SK-N-SH treated with all-trans-retinoic acid at 6 μM for 48 hours (cell line): ENCODE measurements around the gene CNIH1.
"Not testable (repeated sequence)": the region's sequence is repeated elsewhere in the genome, so short reads cannot be mapped to it uniquely, and the experiment has no call there.

Source experiments
- ATAC-seq: fragments of 200-7000 bp; cut with Tn5 transposase; 3 replicates; pipeline ENCODE4 v1.9.1; 2020; ENCODE audit warnings: mild to moderate bottlenecking, moderate library complexity
- BACH2 ChIP-seq: fragments of 250-450 bp; sonication (Bioruptor Pico); IDR thresholded peaks from 2 replicates; pipeline ENCODE4 v1.9.0; 2021; ENCODE audit warnings: mild to moderate bottlenecking, borderline replicate concordance
- CSDC2 ChIP-seq: fragments of 250-450 bp; sonication (Bioruptor Pico); IDR thresholded peaks from 2 replicates; pipeline ENCODE4 v1.5.0; 2020; ENCODE audit warnings: mild to moderate bottlenecking, moderate library complexity
- ESRRG ChIP-seq: fragments of 250-450 bp; sonication (Bioruptor Pico); IDR thresholded peaks from 2 replicates; pipeline ENCODE4 v1.6.1; 2021; ENCODE audit warnings: mild to moderate bottlenecking
- GLIS3 ChIP-seq: fragments of 250-450 bp; sonication (Bioruptor Pico); IDR thresholded peaks from 2 replicates; pipeline ENCODE4 v1.5.0; 2020; ENCODE audit warnings: mild to moderate bottlenecking, moderate library complexity
- ISL1 ChIP-seq: fragments of 250-450 bp; sonication (Bioruptor Pico); IDR thresholded peaks from 2 replicates; pipeline ENCODE4 v2.1.2; 2022; ENCODE audit warnings: mild to moderate bottlenecking, moderate library complexity
- OSR1 ChIP-seq: fragments of 250-450 bp; sonication (Bioruptor Pico); IDR thresholded peaks from 2 replicates; pipeline ENCODE4 v1.8.0; 2022; ENCODE audit warnings: moderate library complexity, mild to moderate bottlenecking, inconsistent platforms
- PPARA ChIP-seq: fragments of 250-450 bp; sonication (Bioruptor Pico); IDR thresholded peaks from 2 replicates; pipeline ENCODE4 v1.5.0; 2020; ENCODE audit warnings: mild to moderate bottlenecking, borderline replicate concordance
- RARB ChIP-seq: fragments of 250-450 bp; sonication (Bioruptor Pico); IDR thresholded peaks from 2 replicates; pipeline ENCODE4 v1.8.0; 2021; ENCODE audit warnings: mild to moderate bottlenecking, moderate library complexity
- SNAI2 ChIP-seq: fragments of 250-450 bp; sonication (Bioruptor Pico); IDR thresholded peaks from 2 replicates; pipeline ENCODE4 v1.5.0; 2020; ENCODE audit warnings: mild to moderate bottlenecking, moderate library complexity
- TCF4 ChIP-seq: fragments of 250-450 bp; sonication (Bioruptor Pico); IDR thresholded peaks from 2 replicates; pipeline ENCODE4 v1.8.0; 2021; ENCODE audit warnings: mild to moderate bottlenecking, moderate library complexity, borderline replicate concordance
- TOX ChIP-seq: fragments of 250-450 bp; sonication (Bioruptor Pico); IDR thresholded peaks from 2 replicates; pipeline ENCODE4 v1.8.0; 2021; ENCODE audit warnings: mild to moderate bottlenecking, moderate library complexity, borderline replicate concordance
- ZNF565 ChIP-seq: fragments of 450-650 bp; formaldehyde crosslinking; conservative IDR thresholded peaks from 2 replicates; pipeline ENCODE4 v1.5.0; 2020; ENCODE audit warnings: low read depth, mild to moderate bottlenecking, moderate library complexity
- ZNF70 ChIP-seq: fragments of 450-650 bp; formaldehyde crosslinking; IDR thresholded peaks from 2 replicates; pipeline ENCODE4 v1.5.0; 2020; ENCODE audit warnings: mild to moderate bottlenecking, moderate library complexity
- ZNF8 ChIP-seq: fragments of 450-650 bp; formaldehyde crosslinking; IDR thresholded peaks from 2 replicates; pipeline ENCODE4 v1.5.0; 2020; ENCODE audit warnings: mild to moderate bottlenecking, moderate library complexity
- TF ChIP-seq, protein P1 (sequence below): fragments of 250-450 bp; sonication (Bioruptor Pico); IDR thresholded peaks from 2 replicates; pipeline ENCODE4 v1.5.1; 2021; ENCODE audit warnings: mild to moderate bottlenecking, moderate library complexity
- TF ChIP-seq, protein P2 (sequence below): fragments of 250-450 bp; sonication (Bioruptor Pico); IDR thresholded peaks from 2 replicates; pipeline ENCODE4 v1.8.0; 2021; ENCODE audit warnings: low read depth, mild to moderate bottlenecking, moderate library complexity, borderline replicate concordance
- TF ChIP-seq, protein P3 (sequence below): fragments of 250-450 bp; sonication (Bioruptor Pico); IDR thresholded peaks from 2 replicates; pipeline ENCODE4 v1.8.0; 2020; ENCODE audit warnings: mild to moderate bottlenecking, moderate library complexity, borderline replicate concordance
- TF ChIP-seq, protein P4 (sequence below): fragments of 250-450 bp; sonication (Bioruptor Pico); IDR thresholded peaks from 2 replicates; pipeline ENCODE4 v1.5.1; 2020; ENCODE audit warnings: low read depth, mild to moderate bottlenecking, moderate library complexity

Gene CNIH1

DNA sequence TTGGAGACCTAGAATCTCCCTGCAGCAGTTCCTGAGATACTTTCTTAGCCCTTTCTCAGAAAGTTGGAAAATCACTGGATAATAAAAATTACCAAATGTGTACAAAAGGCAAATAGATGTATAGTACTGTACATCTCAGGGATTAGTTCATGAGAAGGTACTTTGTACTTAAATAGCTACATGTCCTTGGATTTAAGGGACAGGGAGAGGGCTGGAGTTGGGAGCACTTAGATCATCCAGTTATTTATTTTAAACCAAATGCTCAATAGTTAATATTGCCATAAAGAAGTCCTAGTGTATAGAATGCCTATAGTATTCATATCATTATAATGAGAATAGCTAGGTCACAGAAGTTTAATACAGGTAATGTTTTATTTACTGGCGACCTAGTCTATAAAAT is 31.0 kb downstream of the CNIH1 start:
- no peak for TF ChIP-seq ZNF70 (CRISPR knock-in tag)
- TF ChIP-seq RARB, result no peak
- TF ChIP-seq, all 23 proteins: peak for 0
- ATAC-seq, result no peak

DNA sequence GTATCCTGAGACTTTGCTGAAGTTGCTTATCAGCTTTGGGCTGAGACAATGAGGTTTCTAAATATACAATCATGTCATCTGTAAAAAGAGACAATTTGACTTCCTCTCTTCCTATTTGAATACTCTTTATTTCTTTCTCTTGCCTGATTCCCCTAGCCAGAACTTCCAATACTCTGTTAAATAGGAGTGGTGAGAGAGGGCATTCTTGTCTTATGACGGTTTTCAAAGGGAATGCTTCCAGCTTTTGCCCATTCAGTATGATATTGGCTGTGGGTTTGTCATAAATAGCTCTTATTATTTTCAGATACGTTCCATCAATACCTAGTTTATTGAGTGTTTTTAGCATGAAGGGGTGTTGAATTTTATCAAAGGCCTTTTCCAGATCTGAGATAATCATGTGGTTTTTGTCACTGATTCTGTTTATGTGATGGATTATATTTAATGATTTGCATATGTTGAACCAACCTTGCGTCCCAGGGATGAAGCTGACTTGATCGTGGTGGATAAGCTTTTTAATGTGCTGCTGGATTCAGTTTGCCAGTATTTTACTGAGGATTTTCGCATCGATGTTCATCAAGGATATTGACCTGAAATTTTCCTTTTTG is 37.7 kb downstream of the CNIH1 start:
- ATAC-seq, result not testable (repeated sequence)

DNA sequence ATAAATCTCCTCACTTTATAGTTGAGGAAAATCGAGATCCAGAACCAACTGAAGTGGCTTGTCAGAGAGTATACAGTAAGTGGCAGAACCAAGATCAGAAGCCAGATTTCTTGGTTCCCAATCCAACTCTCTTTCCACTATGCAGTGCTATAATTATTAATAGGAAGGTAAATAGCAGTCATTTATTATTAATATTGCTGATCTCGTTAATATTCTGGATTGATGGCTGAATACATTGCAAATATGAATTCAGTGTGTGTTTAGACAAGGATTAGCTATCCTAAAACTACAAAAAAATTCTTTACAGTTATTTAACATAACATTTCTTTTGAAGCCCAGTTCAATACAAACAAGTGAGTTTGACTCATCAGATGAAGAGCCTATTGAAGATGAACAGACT is 41.6 kb downstream of the CNIH1 start:
- no peak for ATAC-seq
- TF ChIP-seq ZNF8 (CRISPR knock-in tag) (no peak), GLIS3 (no peak), CSDC2 (CRISPR knock-in tag) (no peak), ZNF565 (CRISPR knock-in tag) (no peak), SNAI2 (CRISPR knock-in tag) (no peak), TCF4 (CRISPR knock-in tag) (no peak), ISL1 (CRISPR knock-in tag) (no peak), OSR1 (CRISPR knock-in tag) (no peak), BACH2 (CRISPR knock-in tag) (no peak), RARB (no peak), PPARA (CRISPR knock-in tag) (no peak), TOX (CRISPR knock-in tag) (no peak)
- TF ChIP-seq, protein P1, sequence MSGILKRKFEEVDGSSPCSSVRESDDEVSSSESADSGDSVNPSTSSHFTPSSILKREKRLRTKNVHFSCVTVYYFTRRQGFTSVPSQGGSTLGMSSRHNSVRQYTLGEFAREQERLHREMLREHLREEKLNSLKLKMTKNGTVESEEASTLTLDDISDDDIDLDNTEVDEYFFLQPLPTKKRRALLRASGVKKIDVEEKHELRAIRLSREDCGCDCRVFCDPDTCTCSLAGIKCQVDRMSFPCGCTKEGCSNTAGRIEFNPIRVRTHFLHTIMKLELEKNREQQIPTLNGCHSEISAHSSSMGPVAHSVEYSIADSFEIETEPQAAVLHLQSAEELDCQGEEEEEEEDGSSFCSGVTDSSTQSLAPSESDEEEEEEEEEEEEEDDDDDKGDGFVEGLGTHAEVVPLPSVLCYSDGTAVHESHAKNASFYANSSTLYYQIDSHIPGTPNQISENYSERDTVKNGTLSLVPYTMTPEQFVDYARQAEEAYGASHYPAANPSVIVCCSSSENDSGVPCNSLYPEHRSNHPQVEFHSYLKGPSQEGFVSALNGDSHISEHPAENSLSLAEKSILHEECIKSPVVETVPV (CRISPR knock-in tag), result no peak
- TF ChIP-seq, protein P2, sequence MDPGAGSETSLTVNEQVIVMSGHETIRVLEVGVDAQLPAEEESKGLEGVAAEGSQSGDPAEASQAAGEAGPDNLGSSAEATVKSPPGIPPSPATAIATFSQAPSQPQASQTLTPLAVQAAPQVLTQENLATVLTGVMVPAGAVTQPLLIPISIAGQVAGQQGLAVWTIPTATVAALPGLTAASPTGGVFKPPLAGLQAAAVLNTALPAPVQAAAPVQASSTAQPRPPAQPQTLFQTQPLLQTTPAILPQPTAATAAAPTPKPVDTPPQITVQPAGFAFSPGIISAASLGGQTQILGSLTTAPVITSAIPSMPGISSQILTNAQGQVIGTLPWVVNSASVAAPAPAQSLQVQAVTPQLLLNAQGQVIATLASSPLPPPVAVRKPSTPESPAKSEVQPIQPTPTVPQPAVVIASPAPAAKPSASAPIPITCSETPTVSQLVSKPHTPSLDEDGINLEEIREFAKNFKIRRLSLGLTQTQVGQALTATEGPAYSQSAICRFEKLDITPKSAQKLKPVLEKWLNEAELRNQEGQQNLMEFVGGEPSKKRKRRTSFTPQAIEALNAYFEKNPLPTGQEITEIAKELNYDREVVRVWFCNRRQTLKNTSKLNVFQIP (CRISPR knock-in tag), result no peak
- TF ChIP-seq, protein P3, sequence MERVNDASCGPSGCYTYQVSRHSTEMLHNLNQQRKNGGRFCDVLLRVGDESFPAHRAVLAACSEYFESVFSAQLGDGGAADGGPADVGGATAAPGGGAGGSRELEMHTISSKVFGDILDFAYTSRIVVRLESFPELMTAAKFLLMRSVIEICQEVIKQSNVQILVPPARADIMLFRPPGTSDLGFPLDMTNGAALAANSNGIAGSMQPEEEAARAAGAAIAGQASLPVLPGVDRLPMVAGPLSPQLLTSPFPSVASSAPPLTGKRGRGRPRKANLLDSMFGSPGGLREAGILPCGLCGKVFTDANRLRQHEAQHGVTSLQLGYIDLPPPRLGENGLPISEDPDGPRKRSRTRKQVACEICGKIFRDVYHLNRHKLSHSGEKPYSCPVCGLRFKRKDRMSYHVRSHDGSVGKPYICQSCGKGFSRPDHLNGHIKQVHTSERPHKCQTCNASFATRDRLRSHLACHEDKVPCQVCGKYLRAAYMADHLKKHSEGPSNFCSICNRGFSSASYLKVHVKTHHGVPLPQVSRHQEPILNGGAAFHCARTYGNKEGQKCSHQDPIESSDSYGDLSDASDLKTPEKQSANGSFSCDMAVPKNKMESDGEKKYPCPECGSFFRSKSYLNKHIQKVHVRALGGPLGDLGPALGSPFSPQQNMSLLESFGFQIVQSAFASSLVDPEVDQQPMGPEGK (CRISPR knock-in tag), result no peak
- TF ChIP-seq, protein P4, sequence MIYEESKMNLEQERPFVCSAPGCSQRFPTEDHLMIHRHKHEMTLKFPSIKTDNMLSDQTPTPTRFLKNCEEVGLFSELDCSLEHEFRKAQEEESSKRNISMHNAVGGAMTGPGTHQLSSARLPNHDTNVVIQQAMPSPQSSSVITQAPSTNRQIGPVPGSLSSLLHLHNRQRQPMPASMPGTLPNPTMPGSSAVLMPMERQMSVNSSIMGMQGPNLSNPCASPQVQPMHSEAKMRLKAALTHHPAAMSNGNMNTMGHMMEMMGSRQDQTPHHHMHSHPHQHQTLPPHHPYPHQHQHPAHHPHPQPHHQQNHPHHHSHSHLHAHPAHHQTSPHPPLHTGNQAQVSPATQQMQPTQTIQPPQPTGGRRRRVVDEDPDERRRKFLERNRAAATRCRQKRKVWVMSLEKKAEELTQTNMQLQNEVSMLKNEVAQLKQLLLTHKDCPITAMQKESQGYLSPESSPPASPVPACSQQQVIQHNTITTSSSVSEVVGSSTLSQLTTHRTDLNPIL (CRISPR knock-in tag), result no peak

DNA sequence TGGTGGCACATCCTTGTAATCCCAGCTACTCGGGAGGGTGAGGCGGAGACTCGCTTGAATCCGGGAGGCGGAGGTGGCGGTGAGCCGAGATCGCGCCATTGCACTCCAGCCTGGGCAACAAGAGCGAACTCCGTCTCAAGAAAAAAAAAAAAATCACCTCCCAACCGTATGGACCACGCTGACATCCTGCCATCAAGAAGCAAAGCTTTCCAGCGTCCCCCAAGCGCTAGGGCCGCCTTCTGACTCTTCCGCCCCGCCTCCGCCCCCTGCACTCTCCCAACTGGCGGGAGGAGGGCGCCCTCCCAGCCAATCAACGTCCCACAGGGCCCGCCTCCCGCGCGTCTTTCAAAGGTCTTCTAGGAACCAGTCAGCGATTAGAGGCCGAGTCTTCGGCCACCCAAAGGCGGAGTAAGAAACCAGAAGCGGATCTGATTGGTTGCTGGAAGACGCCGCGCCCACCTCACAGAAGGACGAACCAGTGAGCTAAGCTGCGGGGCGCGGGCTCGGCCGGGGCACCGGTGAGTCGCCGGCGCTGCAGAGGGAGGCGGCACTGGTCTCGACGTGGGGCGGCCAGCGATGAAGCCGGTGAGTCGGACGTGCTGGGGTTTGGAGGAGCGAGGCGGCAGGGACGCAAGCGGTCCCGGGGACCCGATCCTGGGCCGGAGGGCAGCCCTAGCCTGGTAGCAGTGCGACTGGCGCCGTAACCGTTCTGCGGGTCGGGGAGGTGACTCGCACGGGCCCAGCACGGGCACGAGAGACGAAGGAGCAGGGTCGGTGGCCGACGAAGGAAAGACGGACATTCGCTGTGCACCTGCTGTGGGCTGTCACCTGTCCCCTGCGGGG is 44.5 kb downstream of the CNIH1 start, which contains the start of gene CDKN3:
TSS of gene CDKN3 (plus strand) at position 515 of the 843 bp plus-strand sequence. CDS start at position 577, 62 bp downstream.
- peak; percentile 99 for ATAC-seq
- TF ChIP-seq CSDC2 (CRISPR knock-in tag) (no peak), ZNF70 (CRISPR knock-in tag) (no peak), ESRRG (CRISPR knock-in tag) (no peak), ISL1 (CRISPR knock-in tag) (no peak), PPARA (CRISPR knock-in tag) (no peak)
- TF ChIP-seq, all 23 proteins: peak for 0

DNA sequence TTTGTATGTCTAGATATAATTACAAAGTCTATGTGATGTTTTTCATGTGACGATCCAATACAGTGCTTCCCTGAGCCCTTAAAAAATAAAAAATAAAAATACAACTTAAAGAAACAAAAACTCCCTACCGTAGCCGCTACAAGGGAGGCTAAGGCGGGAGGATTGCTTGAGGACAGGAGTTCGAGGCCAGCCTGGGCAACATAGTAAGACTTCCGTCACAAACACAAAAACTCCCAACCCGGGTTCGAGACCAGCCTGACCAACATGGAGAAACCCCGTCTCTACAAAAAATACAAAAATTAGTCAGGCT is 45.0 kb downstream of the CNIH1 start:
- no peak for ATAC-seq
- TF ChIP-seq BACH2 (CRISPR knock-in tag), result no peak
- TF ChIP-seq PPARA (CRISPR knock-in tag), result no peak
- no peak for TF ChIP-seq ISL1 (CRISPR knock-in tag)
